Activated CD4-positive, CD25-positive, alpha-beta regulatory T cell treated with anti-CD3 and anti-CD28 coated beads, Interleukin-2, amount 50 U/mL, for 72 hours (primary cell): ENCODE data around the gene TRIM47.
A peak's percentile ranks its signal among the peaks of the same experiment; 100 is the strongest.

Experiments
- DNase-seq: peaks from one replicate; pipeline ENCODE4 v3.0.0; 2021

The TRIM47 gene

GRCh38 chr17:75828076-75828400 is 50.3 kb downstream of the TRIM47 start:
- no peak for DNase-seq

- DNase-seq: peak; percentile 67
These were observed 50.9 kb downstream of the TRIM47 start for GRCh38 chr17:75827308-75828075.

GRCh38 chr17:75826561-75827307 is 51.6 kb downstream of the TRIM47 start:
- DNase-seq: no peak

GRCh38 chr17:75825748-75826370 is 52.5 kb downstream of the TRIM47 start:
- DNase-seq: no peak

- DNase-seq: no peak
These were observed 53.2 kb downstream of the TRIM47 start for GRCh38 chr17:75825149-75825552.

- DNase-seq: no peak
These were observed 53.7 kb downstream of the TRIM47 start for GRCh38 chr17:75824666-75825065.
